Fibroblast of lung (primary cell): ENCODE measurements around the gene RPS6KA2. TPM values are rescaled to one million over a fixed set of nuclear protein-coding genes. Genes with fewer than 3 reads are reported as not detected.

Source experiments
- DNase-seq, 2 donors: peaks; one replicate each; pipeline versions ENCODE4 v3.0.0 to v3.0.0-alpha.2; 2010; ENCODE audit warnings: low read depth in 2 of 2
- H2AFZ ChIP-seq: 2 replicates; pipeline ENCODE4 v1.5.1; 2012; ENCODE audit warnings: low read length, control low read depth, inconsistent platforms
- H3K27ac ChIP-seq: 2 replicates; pipeline ENCODE4 v1.5.1; 2011; ENCODE audit warnings: low read length, control low read depth; ENCODE audit not compliant: insufficient read depth
- H3K27me3 ChIP-seq: 2 replicates; pipeline ENCODE4 v1.5.1; 2011; ENCODE audit warnings: mild to moderate bottlenecking, low read length; ENCODE audit not compliant: control insufficient read depth, insufficient read depth
- H3K36me3 ChIP-seq: 2 replicates; pipeline ENCODE4 v1.5.1; 2011; ENCODE audit warnings: low read length; ENCODE audit not compliant: control insufficient read depth, insufficient read depth
- H3K4me1 ChIP-seq: 2 replicates; pipeline ENCODE4 v1.5.1; 2011; ENCODE audit warnings: low read length; ENCODE audit not compliant: control insufficient read depth, insufficient read depth; ENCODE audit errors: extremely low read depth
- H3K4me2 ChIP-seq: 2 replicates; pipeline ENCODE4 v1.5.1; 2011; ENCODE audit warnings: low read length, control low read depth; ENCODE audit not compliant: insufficient read depth; ENCODE audit errors: extremely low read depth
- H3K4me3 ChIP-seq, 4 experiments: fragments of 200-600 bp in 1 of 4; sonication (generic) in 1 of 4; replicated peaks in 1 of 4; 2 replicates each; pipeline ENCODE4 v1.5.1; 2011 to 2016; ENCODE audit warnings: low read length in 4 of 4, low read depth in 3 of 4, mild to moderate bottlenecking in 3 of 4, control low read depth in 2 of 4, inconsistent platforms in 1 of 4, mixed read lengths in 1 of 4; ENCODE audit not compliant: insufficient read depth in 1 of 4; ENCODE audit errors: control extremely low read depth in 1 of 4
- H3K79me2 ChIP-seq: 2 replicates; pipeline ENCODE4 v1.5.1; 2012; ENCODE audit warnings: mild to moderate bottlenecking, low read length, inconsistent platforms; ENCODE audit not compliant: control insufficient read depth, insufficient read depth
- H3K9ac ChIP-seq: 2 replicates; pipeline ENCODE4 v1.5.1; 2011; ENCODE audit warnings: mild to moderate bottlenecking, low read length, control low read depth; ENCODE audit not compliant: insufficient read depth
- H3K9me3 ChIP-seq: 2 replicates; pipeline ENCODE4 v1.5.1; 2012; ENCODE audit warnings: low read depth, low read length; ENCODE audit not compliant: control insufficient read depth, insufficient read depth
- H4K20me1 ChIP-seq: 2 replicates; pipeline ENCODE4 v1.5.1; 2011; ENCODE audit warnings: low read length; ENCODE audit not compliant: control insufficient read depth, insufficient read depth; ENCODE audit errors: extremely low read depth
- EZH2 ChIP-seq: IDR thresholded peaks from 2 replicates; pipeline ENCODE4 v1.5.1; 2012; ENCODE audit warnings: low read length, control low read depth, mild to moderate bottlenecking; ENCODE audit errors: missing control alignments
- polyA plus RNA-seq, 2 donors: library from polyadenylated mRNA; depleted of rRNA in 1 of 2; stranded (reverse) in 1 of 2; unstranded in 1 of 2; fragments of >200 nt; gene quantifications; 2 replicates each; pipeline ENCODE4 v1.2.1, GENCODE V29; 2011 to 2012; ENCODE audit warnings: missing spikeins in 1 of 2
- total RNA-seq: library from RNA; depleted of rRNA; stranded (reverse); fragments of >200 nt; gene quantifications from 2 replicates; pipeline ENCODE4 v1.2.1, GENCODE V29; 2014
- TF ChIP-seq, protein P1 (sequence below), 2 donors: IDR thresholded peaks in 1 of 2; conservative IDR thresholded peaks in 1 of 2; 1 replicate in 1 of 2; 2 replicates in 1 of 2; pipeline ENCODE4 v1.5.1; 2011 to 2012; ENCODE audit warnings: low read length in 2 of 2, control low read depth in 1 of 2, inconsistent platforms in 1 of 2, low read depth in 1 of 2, mild to moderate bottlenecking in 1 of 2

Gene RPS6KA2
- total and polyA plus RNA-seq, 2 donors (not counting 1 experiment from before 2014, with no cell fraction given), result 66.8 to 116 TPM

GRCh38 chr6:166627875-166628801 is 1.1 kb upstream of the RPS6KA2 start:
- H3K27me3 ChIP-seq, result no peaks in the 10 kb centered on the region
- peak overlapping the region; percentile 84 for H3K9ac ChIP-seq
- H3K36me3 ChIP-seq, result no peaks in the 10 kb centered on the region
- peaks cover 19% of the 10 kb centered on the region for H3K4me1 ChIP-seq
- H3K4me2 ChIP-seq, result peak overlapping the region; percentile 99
- DNase-seq, result peak; percentile 47 to 56
- peak overlapping the region; percentile 55 to 69 (median 65) for H3K4me3 ChIP-seq
- H2AFZ ChIP-seq, result peak overlapping the region; percentile 74
- TF ChIP-seq EZH2, result no peak
- TF ChIP-seq, protein P1, sequence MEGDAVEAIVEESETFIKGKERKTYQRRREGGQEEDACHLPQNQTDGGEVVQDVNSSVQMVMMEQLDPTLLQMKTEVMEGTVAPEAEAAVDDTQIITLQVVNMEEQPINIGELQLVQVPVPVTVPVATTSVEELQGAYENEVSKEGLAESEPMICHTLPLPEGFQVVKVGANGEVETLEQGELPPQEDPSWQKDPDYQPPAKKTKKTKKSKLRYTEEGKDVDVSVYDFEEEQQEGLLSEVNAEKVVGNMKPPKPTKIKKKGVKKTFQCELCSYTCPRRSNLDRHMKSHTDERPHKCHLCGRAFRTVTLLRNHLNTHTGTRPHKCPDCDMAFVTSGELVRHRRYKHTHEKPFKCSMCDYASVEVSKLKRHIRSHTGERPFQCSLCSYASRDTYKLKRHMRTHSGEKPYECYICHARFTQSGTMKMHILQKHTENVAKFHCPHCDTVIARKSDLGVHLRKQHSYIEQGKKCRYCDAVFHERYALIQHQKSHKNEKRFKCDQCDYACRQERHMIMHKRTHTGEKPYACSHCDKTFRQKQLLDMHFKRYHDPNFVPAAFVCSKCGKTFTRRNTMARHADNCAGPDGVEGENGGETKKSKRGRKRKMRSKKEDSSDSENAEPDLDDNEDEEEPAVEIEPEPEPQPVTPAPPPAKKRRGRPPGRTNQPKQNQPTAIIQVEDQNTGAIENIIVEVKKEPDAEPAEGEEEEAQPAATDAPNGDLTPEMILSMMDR (conservative IDR thresholded peaks at IDR 0.05 in 1 of 2, IDR thresholded peaks at IDR 0.05 in 1 of 2; ENCODE audit: low read depth in 1 of 2, low read length in 2 of 2), result no peak
- H3K9me3 ChIP-seq, result no peaks in the 10 kb centered on the region
- H3K27ac ChIP-seq, result peak overlapping the region; percentile 78
- no peaks in the 10 kb centered on the region for H4K20me1 ChIP-seq
- peaks cover 24% of the 10 kb centered on the region for H3K79me2 ChIP-seq

DNA sequence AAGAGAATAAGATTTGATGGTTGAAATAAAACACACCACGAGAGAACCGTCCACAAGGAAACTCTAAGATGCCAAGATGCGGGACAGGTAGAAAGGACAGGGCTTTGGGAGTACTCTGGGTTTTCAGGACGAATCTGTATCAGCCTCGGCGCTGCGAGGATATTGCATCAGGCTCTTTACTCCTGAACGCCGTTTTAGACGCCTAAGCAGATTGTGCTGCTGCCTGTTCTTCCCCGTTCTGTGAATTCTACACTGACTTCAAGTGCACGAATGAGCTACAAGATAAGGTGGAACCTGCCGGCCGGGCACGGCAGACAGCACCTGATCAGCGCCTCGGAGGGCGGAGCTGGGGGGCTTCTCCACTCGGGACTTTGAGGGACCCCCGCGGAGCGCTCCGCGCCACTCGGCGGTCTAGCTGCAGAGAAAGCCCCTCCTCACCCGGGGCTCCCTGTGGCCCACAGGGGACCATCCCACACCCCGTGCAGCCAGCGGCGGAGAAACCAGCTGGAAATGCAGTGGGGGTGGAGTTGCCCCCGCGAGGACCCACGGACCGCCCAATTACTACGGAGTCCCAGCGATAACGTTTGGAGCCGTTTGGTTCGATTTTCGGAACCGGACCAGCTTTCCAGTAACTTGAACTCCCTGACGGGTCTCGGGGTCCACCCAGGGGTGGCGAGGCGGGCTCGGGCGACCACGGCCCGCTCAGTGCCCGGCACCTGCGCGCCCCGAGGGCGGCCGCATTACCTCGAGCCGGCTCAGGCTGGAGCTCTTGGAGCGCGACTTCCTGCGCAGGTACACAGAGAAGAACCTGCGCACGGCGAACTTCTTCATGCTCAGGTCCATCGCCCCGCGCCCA is 646 bp downstream of the RPS6KA2 start:
- H2AFZ ChIP-seq, result no peak overlapping the region
- no peaks in the 10 kb centered on the region for H3K27me3 ChIP-seq
- peak overlapping the region; percentile 88 to 96 (median 92) for H3K4me3 ChIP-seq
- peak overlapping the region; percentile 94 for H3K4me2 ChIP-seq
- peaks cover 25% of the 10 kb centered on the region for H3K4me1 ChIP-seq
- H4K20me1 ChIP-seq, result no peaks in the 10 kb centered on the region
- H3K79me2 ChIP-seq, result peaks cover 37% of the 10 kb centered on the region
- H3K27ac ChIP-seq, result peak overlapping the region; percentile 84
- no peak for TF ChIP-seq EZH2
- TF ChIP-seq, protein P1 (conservative IDR thresholded peaks at IDR 0.05 in 1 of 2, IDR thresholded peaks at IDR 0.05 in 1 of 2; ENCODE audit: low read depth in 1 of 2, low read length in 2 of 2), result no peak
- peak overlapping the region; percentile 95 for H3K9ac ChIP-seq
- H3K9me3 ChIP-seq, result no peaks in the 10 kb centered on the region
- H3K36me3 ChIP-seq, result no peaks in the 10 kb centered on the region
- DNase-seq, result peak; percentile 41 to 55

- H4K20me1 ChIP-seq, result no peaks in the 10 kb centered on the region
- peak; percentile 57 to 68 for DNase-seq
- TF ChIP-seq, protein P1 (conservative IDR thresholded peaks at IDR 0.05 in 1 of 2, IDR thresholded peaks at IDR 0.05 in 1 of 2; ENCODE audit: low read depth in 1 of 2, low read length in 2 of 2), result no peak
- no peak for TF ChIP-seq EZH2
- peak overlapping the region; percentile 84 for H3K27ac ChIP-seq
- peaks cover 42% of the 10 kb centered on the region for H3K79me2 ChIP-seq
- H3K36me3 ChIP-seq, result no peaks in the 10 kb centered on the region
- no peaks in the 10 kb centered on the region for H3K9me3 ChIP-seq
- peak overlapping the region; percentile 94 for H3K4me2 ChIP-seq
- no peaks in the 10 kb centered on the region for H3K27me3 ChIP-seq
- no peak overlapping the region for H2AFZ ChIP-seq
- peaks cover 35% of the 10 kb centered on the region for H3K4me1 ChIP-seq
- H3K4me3 ChIP-seq, result peak overlapping the region; percentile 88 to 96 (median 92)
- peak overlapping the region; percentile 95 for H3K9ac ChIP-seq
Observed at GRCh38 chr6:166625356-166625755, 1.7 kb downstream of the RPS6KA2 start.
